ENCODE data around the gene URB1. TPM values are rescaled to one million over a fixed set of nuclear protein-coding genes. Genes with fewer than 3 reads are reported as not detected.

Gene URB1
- total RNA-seq, 1 donor from 2014 or later: 21.4 TPM

DNA sequence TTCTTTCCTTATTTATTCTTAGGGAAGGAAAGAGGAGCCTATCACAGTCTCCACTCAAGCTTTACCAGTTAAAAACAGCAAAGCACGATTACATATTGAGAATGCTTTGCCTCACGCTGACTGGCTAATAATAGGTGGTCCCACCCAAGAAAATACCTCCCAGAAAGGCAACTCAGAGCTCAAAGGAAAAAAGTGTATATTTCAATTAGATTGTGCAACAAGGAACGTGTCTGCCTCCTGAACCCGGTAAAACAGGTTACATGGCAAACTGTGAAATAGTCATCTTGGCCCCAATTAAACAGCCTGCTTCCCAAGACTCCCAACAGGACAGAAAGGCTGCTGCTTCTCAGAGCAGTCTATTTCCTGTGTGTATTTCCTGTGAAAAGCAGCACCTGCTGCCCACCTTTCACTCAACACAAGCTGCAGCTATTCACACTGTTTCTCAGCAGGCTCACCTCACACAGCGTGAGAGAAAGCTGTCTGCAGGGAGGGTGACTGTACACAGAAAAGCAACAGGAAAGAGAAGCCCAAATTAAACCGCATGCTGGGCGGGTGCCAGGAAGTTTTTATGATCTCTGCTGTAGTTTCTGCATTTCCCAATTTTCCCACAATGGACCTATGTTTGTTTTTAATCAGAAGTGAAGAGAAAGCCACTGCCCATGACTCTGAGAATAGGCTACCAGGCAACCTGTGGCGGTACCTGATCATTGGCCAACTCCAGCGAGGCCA, 44.0 kb downstream of the URB1 start:
- H3K9me3 ChIP-seq (ENCODE audit: control insufficient read depth in 3 of 3, low read length in 3 of 3): no peaks in the 10 kb centered on the region
- H3K27ac ChIP-seq (ENCODE audit: low read depth, low read length): no peak overlapping the region
- H3K36me3 ChIP-seq (ENCODE audit: control insufficient read depth in 3 of 3, insufficient read depth in 3 of 3, low read length in 3 of 3): peaks cover 83 to 96% (median 91%) of the 10 kb centered on the region in 3 donors
- H3K4me3 ChIP-seq (ENCODE audit: low read length in 3 of 3): no peak overlapping the region
- H3K27me3 ChIP-seq (ENCODE audit: control insufficient read depth in 3 of 3, insufficient read depth in 3 of 3, low read length in 3 of 3): no peaks in the 10 kb centered on the region
- H3K4me1 ChIP-seq (ENCODE audit: control insufficient read depth in 3 of 3, insufficient read depth in 3 of 3, low read length in 3 of 3): no peaks in the 10 kb centered on the region
- H3K9ac ChIP-seq (ENCODE audit: low read depth in 1 of 3, low read length in 3 of 3): no peak overlapping the region

DNA sequence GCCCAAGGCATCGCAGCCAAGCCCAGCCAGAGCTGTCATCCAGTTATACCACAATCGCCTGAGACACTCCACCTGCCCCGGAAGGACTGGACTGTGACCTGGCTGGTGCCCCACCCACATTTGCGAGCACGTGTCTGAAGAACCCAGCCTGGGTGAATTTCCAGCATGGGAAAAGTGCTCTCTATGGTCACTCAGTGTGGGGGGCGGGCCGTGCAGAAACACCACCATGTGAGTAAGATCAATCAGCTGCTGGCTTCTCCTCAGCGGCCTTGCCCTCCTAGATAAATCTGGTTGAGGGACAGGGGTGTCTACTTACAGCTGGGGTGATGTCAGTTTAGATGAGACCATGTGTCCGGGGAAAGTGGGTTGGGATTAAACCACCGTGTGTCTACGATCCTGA, 44.8 kb downstream of the URB1 start:
- peaks cover 75 to 92% (median 88%) of the 10 kb centered on the region in 3 donors for H3K36me3 ChIP-seq (ENCODE audit: control insufficient read depth in 3 of 3, insufficient read depth in 3 of 3, low read length in 3 of 3)
- no peak overlapping the region for H3K27ac ChIP-seq (ENCODE audit: low read depth, low read length)
- H3K4me1 ChIP-seq (ENCODE audit: control insufficient read depth in 3 of 3, insufficient read depth in 3 of 3, low read length in 3 of 3): no peaks in the 10 kb centered on the region
- H3K9me3 ChIP-seq (ENCODE audit: control insufficient read depth in 3 of 3, low read length in 3 of 3): no peaks in the 10 kb centered on the region
- no peak overlapping the region for H3K9ac ChIP-seq (ENCODE audit: low read depth in 1 of 3, low read length in 3 of 3)
- H3K27me3 ChIP-seq (ENCODE audit: control insufficient read depth in 3 of 3, insufficient read depth in 3 of 3, low read length in 3 of 3): no peaks in the 10 kb centered on the region
- H3K4me3 ChIP-seq (ENCODE audit: low read length in 3 of 3): no peak overlapping the region

DNA sequence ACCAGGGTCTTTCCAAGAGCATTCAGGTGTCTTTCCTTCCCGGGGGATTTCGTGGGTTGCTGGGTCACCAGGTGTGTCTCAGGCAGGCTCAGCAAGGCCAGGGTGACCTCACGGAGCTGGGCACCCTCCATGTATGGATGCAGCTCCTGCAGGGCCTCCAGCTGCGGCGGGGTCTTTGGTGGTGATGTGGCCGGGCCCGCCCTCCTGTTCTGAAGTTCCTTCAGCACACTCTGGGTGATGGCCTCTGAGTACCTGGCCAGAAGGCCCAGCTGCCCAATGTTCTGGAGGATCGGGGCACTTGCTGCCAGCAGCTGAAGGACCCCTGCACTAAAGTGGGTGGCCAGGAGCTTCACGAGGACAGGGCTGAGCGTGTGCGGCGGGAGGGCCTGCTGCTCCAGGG, 45.5 kb downstream of the URB1 start:
- H3K4me3 ChIP-seq (ENCODE audit: low read length in 3 of 3): no peak overlapping the region
- no peak overlapping the region for H3K9ac ChIP-seq (ENCODE audit: low read depth in 1 of 3, low read length in 3 of 3)
- H3K4me1 ChIP-seq (ENCODE audit: control insufficient read depth in 3 of 3, insufficient read depth in 3 of 3, low read length in 3 of 3): no peaks in the 10 kb centered on the region
- no peaks in the 10 kb centered on the region for H3K9me3 ChIP-seq (ENCODE audit: control insufficient read depth in 3 of 3, low read length in 3 of 3)
- H3K27me3 ChIP-seq (ENCODE audit: control insufficient read depth in 3 of 3, insufficient read depth in 3 of 3, low read length in 3 of 3): no peaks in the 10 kb centered on the region
- H3K27ac ChIP-seq (ENCODE audit: low read depth, low read length): no peak overlapping the region
- peaks cover 69 to 92% (median 83%) of the 10 kb centered on the region in 3 donors for H3K36me3 ChIP-seq (ENCODE audit: control insufficient read depth in 3 of 3, insufficient read depth in 3 of 3, low read length in 3 of 3)

DNA sequence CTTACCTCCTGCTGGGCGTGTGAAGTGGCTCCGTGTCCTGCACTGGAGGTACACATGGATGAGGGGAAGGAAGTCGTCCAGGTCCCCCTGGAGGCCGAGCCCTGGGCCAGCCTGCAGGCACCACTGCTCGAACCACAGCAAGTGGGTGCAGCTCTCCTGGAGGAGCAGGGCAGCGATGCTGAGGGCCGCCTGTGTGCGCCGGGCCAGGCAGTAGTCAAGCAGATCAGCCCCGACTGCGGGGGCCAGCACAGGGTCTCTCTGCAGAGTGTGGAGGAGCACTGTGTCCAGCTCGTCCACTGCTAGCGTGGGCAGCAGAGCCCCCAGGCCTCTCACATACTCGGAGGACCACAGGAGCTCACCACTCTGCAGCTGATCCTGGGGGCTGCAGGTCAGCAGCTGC, 45.9 kb downstream of the URB1 start:
- Histone ChIP-seq H3K27me3 (ENCODE audit: control insufficient read depth in 3 of 3, insufficient read depth in 3 of 3, low read length in 3 of 3) (no peaks in the 10 kb centered on the region), H3K36me3 (ENCODE audit: control insufficient read depth in 3 of 3, insufficient read depth in 3 of 3, low read length in 3 of 3) (peaks cover 65 to 92% (median 82%) of the 10 kb centered on the region in 3 donors), H3K4me3 (ENCODE audit: low read length in 3 of 3) (no peak overlapping the region), H3K4me1 (ENCODE audit: control insufficient read depth in 3 of 3, insufficient read depth in 3 of 3, low read length in 3 of 3) (no peaks in the 10 kb centered on the region), H3K27ac (ENCODE audit: low read depth, low read length) (no peak overlapping the region), H3K9ac (ENCODE audit: low read depth in 1 of 3, low read length in 3 of 3) (no peak overlapping the region), H3K9me3 (ENCODE audit: control insufficient read depth in 3 of 3, low read length in 3 of 3) (no peaks in the 10 kb centered on the region)

DNA sequence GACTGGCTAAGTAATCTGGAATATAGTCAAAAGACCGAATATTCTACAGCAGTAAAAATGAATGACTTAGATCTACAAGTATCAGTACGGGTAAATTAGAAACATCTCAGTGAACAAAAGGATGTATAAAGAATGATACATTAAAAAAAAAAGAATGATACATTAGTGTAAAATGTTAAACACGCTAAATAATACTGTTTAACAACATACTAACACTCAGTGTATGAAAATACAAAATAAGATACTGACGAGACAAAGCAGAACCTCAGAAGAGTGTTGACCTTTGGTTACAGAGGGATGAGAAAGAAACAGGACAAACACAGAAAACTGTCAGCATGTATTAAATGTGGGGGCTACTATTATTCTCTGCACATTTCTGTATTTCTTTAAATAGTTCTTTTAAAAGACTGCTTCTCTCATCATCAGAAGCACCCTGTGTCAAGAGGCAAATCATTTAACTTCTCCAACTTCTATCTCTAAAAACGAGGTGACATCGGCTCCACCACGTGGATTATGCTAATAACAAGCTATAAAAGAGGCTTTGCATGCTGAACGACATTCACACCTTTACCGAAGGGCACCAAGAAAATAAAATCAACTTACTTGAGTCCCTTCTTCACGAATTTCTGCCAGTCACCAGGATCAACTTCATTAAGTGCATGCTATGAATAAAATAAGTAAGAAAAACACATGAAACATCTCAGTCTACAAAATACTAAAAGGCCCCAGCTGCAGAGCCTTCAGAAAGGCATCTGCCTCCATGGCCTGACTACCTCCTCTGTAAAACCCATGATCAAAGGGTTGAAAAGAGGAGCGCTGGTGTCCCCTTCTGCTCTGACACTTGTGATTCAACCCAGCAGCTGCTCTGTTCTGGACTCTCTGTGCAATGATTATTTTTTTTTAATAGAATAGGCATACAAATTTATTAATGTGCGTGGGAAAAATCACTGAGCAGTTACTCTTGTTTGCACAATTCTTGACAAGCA, 51.7 kb downstream of the URB1 start:
- no peak overlapping the region for H3K4me3 ChIP-seq (ENCODE audit: low read length in 3 of 3)
- H3K36me3 ChIP-seq (ENCODE audit: control insufficient read depth in 3 of 3, insufficient read depth in 3 of 3, low read length in 3 of 3): peaks cover 36 to 71% (median 58%) of the 10 kb centered on the region in 3 donors
- H3K4me1 ChIP-seq (ENCODE audit: control insufficient read depth in 3 of 3, insufficient read depth in 3 of 3, low read length in 3 of 3): peaks cover 1 to 4% (median 2%) of the 10 kb centered on the region in 3 donors
- no peak overlapping the region for H3K9ac ChIP-seq (ENCODE audit: low read depth in 1 of 3, low read length in 3 of 3)
- H3K27me3 ChIP-seq (ENCODE audit: control insufficient read depth in 3 of 3, insufficient read depth in 3 of 3, low read length in 3 of 3): no peaks in the 10 kb centered on the region
- no peaks in the 10 kb centered on the region for H3K9me3 ChIP-seq (ENCODE audit: control insufficient read depth in 3 of 3, low read length in 3 of 3)
- H3K27ac ChIP-seq (ENCODE audit: low read depth, low read length): no peak overlapping the region

DNA sequence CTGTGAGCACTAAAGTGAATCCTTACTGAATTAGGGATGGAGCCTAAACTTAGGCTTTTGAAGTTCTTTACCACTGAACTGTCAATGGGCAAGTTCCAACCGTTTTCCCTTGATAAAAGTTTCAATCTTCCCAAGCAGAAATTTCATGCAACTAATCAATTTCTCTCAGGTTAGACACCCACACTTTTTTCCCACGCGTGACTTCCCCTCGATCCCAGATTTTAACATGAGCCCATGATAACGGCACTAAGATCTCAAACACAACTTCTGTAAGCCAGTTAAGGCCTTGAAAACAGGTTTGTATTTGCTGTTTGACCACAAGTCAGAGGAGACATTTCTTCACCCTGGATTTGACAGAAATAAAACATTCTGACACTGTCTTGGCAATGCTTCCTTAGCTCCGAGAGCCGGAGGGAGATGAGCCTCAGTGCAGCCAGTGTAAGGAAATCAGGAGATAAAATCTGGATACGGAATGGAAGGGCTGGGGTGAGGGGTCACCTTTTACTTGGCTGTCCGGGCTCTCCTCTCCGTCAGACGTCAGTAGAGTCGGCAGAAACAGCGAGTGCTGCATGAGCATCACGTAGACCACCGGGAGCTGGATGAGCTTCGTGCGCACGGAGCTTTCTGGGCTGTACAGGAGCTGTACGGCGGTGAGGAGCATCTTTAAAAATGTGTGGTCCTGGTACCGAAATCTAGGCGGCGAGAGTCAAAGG, 54.4 kb downstream of the URB1 start:
- Histone ChIP-seq H3K36me3 (ENCODE audit: control insufficient read depth in 3 of 3, insufficient read depth in 3 of 3, low read length in 3 of 3) (peaks cover 37 to 69% (median 55%) of the 10 kb centered on the region in 3 donors), H3K9me3 (ENCODE audit: control insufficient read depth in 3 of 3, low read length in 3 of 3) (no peaks in the 10 kb centered on the region), H3K9ac (ENCODE audit: low read depth in 1 of 3, low read length in 3 of 3) (no peak overlapping the region), H3K4me3 (ENCODE audit: low read length in 3 of 3) (no peak overlapping the region), H3K27me3 (ENCODE audit: control insufficient read depth in 3 of 3, insufficient read depth in 3 of 3, low read length in 3 of 3) (no peaks in the 10 kb centered on the region), H3K4me1 (ENCODE audit: control insufficient read depth in 3 of 3, insufficient read depth in 3 of 3, low read length in 3 of 3) (peaks cover 2 to 4% (median 2%) of the 10 kb centered on the region in 3 donors), H3K27ac (ENCODE audit: low read depth, low read length) (no peak overlapping the region)

DNA sequence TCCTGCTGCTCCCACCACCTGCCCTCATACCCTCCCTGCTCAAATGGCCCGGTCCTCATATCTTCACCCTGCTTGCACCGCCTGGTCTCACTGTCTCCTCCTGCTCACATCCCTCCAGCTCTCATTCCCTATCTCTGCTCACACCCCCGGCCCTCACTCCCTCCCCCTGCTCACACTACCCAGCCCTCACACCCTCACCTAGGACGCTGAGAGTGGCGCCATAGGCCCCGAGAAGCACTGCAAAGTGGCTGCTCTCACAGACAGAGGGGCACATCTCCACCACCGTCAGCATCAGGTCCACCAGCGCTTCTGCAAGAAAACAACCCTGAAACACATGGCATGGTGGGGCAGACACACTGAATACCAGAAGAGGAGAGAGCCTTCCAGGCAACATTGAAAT, 55.6 kb downstream of the URB1 start:
- Histone ChIP-seq H3K9me3 (ENCODE audit: control insufficient read depth in 3 of 3, low read length in 3 of 3) (no peaks in the 10 kb centered on the region), H3K36me3 (ENCODE audit: control insufficient read depth in 3 of 3, insufficient read depth in 3 of 3, low read length in 3 of 3) (peaks cover 44 to 68% (median 60%) of the 10 kb centered on the region in 3 donors), H3K4me3 (ENCODE audit: low read length in 3 of 3) (no peak overlapping the region), H3K27ac (ENCODE audit: low read depth, low read length) (no peak overlapping the region), H3K4me1 (ENCODE audit: control insufficient read depth in 3 of 3, insufficient read depth in 3 of 3, low read length in 3 of 3) (peaks cover 2 to 4% (median 2%) of the 10 kb centered on the region in 3 donors), H3K27me3 (ENCODE audit: control insufficient read depth in 3 of 3, insufficient read depth in 3 of 3, low read length in 3 of 3) (no peaks in the 10 kb centered on the region), H3K9ac (ENCODE audit: low read depth in 1 of 3, low read length in 3 of 3) (no peak overlapping the region)

DNA sequence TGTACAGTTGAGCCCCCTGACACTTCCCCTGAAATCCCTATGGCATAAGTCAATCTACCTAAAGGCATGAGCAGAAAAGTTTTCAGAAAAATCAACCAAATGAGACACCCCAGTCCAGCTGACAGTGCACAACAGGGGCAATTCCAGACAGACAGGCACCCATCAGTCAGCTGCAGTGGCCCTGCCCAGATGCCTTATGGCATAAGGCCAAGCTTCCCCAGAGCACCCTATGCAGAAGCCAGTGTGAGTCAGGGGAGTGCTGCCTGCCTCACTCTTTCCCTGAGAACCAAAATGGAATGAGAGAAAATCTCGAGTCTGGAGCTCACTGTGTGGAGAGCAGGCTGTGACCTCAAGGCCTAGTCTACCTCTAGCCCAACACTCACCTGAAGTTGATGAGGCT, 56.1 kb downstream of the URB1 start:
- Histone ChIP-seq H3K4me3 (ENCODE audit: low read length in 3 of 3) (no peak overlapping the region), H3K27ac (ENCODE audit: low read depth, low read length) (no peak overlapping the region), H3K36me3 (ENCODE audit: control insufficient read depth in 3 of 3, insufficient read depth in 3 of 3, low read length in 3 of 3) (peaks cover 46 to 69% (median 58%) of the 10 kb centered on the region in 3 donors), H3K9ac (ENCODE audit: low read depth in 1 of 3, low read length in 3 of 3) (no peak overlapping the region), H3K9me3 (ENCODE audit: control insufficient read depth in 3 of 3, low read length in 3 of 3) (no peaks in the 10 kb centered on the region), H3K27me3 (ENCODE audit: control insufficient read depth in 3 of 3, insufficient read depth in 3 of 3, low read length in 3 of 3) (no peaks in the 10 kb centered on the region), H3K4me1 (ENCODE audit: control insufficient read depth in 3 of 3, insufficient read depth in 3 of 3, low read length in 3 of 3) (peaks cover 2 to 4% (median 2%) of the 10 kb centered on the region in 3 donors)

DNA sequence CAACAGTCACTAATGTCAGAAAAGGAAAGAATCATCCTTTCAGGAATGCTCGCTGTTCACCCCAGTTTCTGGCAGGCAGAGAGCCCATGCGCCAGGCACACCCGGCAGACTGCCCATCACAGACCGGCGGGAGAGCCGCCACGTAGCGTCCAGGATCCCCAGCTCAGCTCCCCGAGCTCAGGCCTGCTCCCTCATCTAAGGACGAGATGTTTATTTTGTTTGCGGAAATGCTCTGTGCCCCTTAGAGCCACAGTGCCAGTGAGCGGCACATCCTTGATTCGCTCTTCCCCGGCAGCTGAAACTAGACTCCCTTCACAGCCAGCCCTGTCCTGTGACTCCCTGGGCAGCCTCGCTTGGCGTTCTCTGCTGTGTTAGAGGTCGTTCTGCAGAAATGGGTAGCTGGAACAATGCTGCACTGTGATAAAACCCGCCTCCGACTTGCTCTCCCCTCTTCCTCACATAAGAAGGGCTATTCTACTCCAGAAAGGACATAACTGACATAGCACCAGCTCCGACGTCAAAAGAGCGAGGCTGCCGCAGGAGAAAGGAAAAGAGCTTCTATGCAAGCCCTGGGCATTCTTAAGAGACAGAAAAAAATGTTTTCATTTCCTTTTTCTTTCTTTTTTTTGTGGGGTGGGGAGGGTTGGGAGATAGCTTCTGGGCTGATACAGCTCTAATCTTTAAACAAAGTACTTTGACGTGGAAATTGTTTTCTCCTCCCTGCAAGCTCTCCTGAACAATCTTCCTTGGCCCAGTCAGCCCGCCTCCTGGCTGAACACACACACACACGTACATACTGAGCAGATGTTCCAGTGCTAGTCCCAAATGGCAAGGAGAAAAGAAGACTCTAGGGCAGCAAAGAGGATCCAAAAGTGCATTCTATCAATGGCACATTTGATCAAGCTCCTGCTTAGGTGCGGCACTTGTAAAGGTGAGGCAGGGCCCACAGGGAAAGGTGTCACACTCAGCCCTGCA, 56.9 kb downstream of the URB1 start:
- H3K9ac ChIP-seq (ENCODE audit: low read depth in 1 of 3, low read length in 3 of 3): peak overlapping the region in 1 of 3 donors; percentile 40
- no peak overlapping the region for H3K27ac ChIP-seq (ENCODE audit: low read depth, low read length)
- H3K36me3 ChIP-seq (ENCODE audit: control insufficient read depth in 3 of 3, insufficient read depth in 3 of 3, low read length in 3 of 3): peaks cover 51 to 70% (median 56%) of the 10 kb centered on the region in 3 donors
- H3K4me1 ChIP-seq (ENCODE audit: control insufficient read depth in 3 of 3, insufficient read depth in 3 of 3, low read length in 3 of 3): peaks cover 2 to 4% (median 2%) of the 10 kb centered on the region in 3 donors
- no peaks in the 10 kb centered on the region for H3K9me3 ChIP-seq (ENCODE audit: control insufficient read depth in 3 of 3, low read length in 3 of 3)
- H3K4me3 ChIP-seq (ENCODE audit: low read length in 3 of 3): no peak overlapping the region
- no peaks in the 10 kb centered on the region for H3K27me3 ChIP-seq (ENCODE audit: control insufficient read depth in 3 of 3, insufficient read depth in 3 of 3, low read length in 3 of 3)

Measured in skeletal muscle tissue (tissue), 4 donors.